Neural progenitor cell (in vitro differentiated cells): ENCODE measurements around the gene BDH1. TPM values are rescaled to one million over a fixed set of nuclear protein-coding genes. Genes with fewer than 3 reads are reported as not detected.

Experiments used
- DNase-seq: peaks from one replicate; pipeline ENCODE4 v3.0.0-alpha.2; 2016; ENCODE audit warnings: low spot score
- H2AFZ ChIP-seq: fragments of 200-600 bp; sonication (generic); replicated peaks from 2 replicates; pipeline ENCODE4 v1.6.1; 2016; ENCODE audit warnings: antibody characterized with exemption
- H3F3A ChIP-seq: fragments of 200-600 bp; sonication (generic); 2 replicates; pipeline ENCODE4 v1.6.1; 2016; ENCODE audit warnings: antibody characterized with exemption, low read depth
- H3K27ac ChIP-seq: fragments of 200-600 bp; sonication (generic); 2 replicates; pipeline ENCODE4 v1.5.1; 2016; ENCODE audit warnings: mild to moderate bottlenecking
- H3K27me3 ChIP-seq: fragments of 200-600 bp; sonication (generic); 2 replicates; pipeline ENCODE4 v1.6.1; 2016; ENCODE audit warnings: mild to moderate bottlenecking, moderate library complexity
- H3K36me3 ChIP-seq: fragments of 200-600 bp; sonication (generic); 2 replicates; pipeline ENCODE4 v1.5.1; 2016
- H3K4me1 ChIP-seq: fragments of 200-600 bp; sonication (generic); 2 replicates; pipeline ENCODE4 v1.6.1; 2016; ENCODE audit warnings: mixed run types
- H3K4me2 ChIP-seq: fragments of 200-600 bp; sonication (generic); 2 replicates; pipeline ENCODE4 v1.6.1; 2016
- H3K4me3 ChIP-seq: fragments of 200-600 bp; sonication (generic); 2 replicates; pipeline ENCODE4 v1.5.1; 2016
- H3K79me2 ChIP-seq: fragments of 200-600 bp; sonication (generic); 2 replicates; pipeline ENCODE4 v1.6.1; 2016; ENCODE audit warnings: low read depth
- H3K9ac ChIP-seq: fragments of 200-600 bp; sonication (generic); 2 replicates; pipeline ENCODE4 v1.6.1; 2016
- H3K9me3 ChIP-seq: fragments of 200-600 bp; sonication (generic); 2 replicates; pipeline ENCODE4 v1.5.1; 2016; ENCODE audit warnings: low read depth
- H4K20me1 ChIP-seq: fragments of 200-600 bp; sonication (generic); 2 replicates; pipeline ENCODE4 v1.6.1; 2016; ENCODE audit warnings: low read depth
- H3K27ac Mint-ChIP-seq: 3 replicates; pipeline ENCODE4 v1.8.0; 2021; ENCODE audit warnings: mixed read lengths
- H3K27me3 Mint-ChIP-seq: 2 replicates; pipeline ENCODE4 v1.8.0; 2022; ENCODE audit warnings: low read depth, mild to moderate bottlenecking, inconsistent platforms, moderate library complexity, mixed read lengths; ENCODE audit not compliant: insufficient read depth
- H3K36me3 Mint-ChIP-seq: 3 replicates; pipeline ENCODE4 v1.8.0; 2021; ENCODE audit warnings: mixed read lengths
- H3K4me1 Mint-ChIP-seq: 3 replicates; pipeline ENCODE4 v1.8.0; 2021; ENCODE audit warnings: mixed read lengths
- H3K4me3 Mint-ChIP-seq: 3 replicates; pipeline ENCODE4 v1.8.0; 2021; ENCODE audit warnings: mild to moderate bottlenecking, moderate library complexity, mixed read lengths
- H3K9me3 Mint-ChIP-seq: 3 replicates; pipeline ENCODE4 v1.8.0; 2020; ENCODE audit warnings: mixed read lengths
- CTCF ChIP-seq: fragments of 200-600 bp; sonication (generic); IDR thresholded peaks from 2 replicates; pipeline ENCODE4 v1.5.1; 2017; ENCODE audit warnings: antibody characterized with exemption, mild to moderate bottlenecking
- EZH2 ChIP-seq: fragments of 200-600 bp; sonication (generic); IDR thresholded peaks from 2 replicates; pipeline ENCODE4 v1.6.1; 2017; ENCODE audit warnings: antibody characterized with exemption, mild to moderate bottlenecking, moderate library complexity
- EZH2phosphoT487 ChIP-seq: fragments of 200-600 bp; sonication (generic); IDR thresholded peaks from 2 replicates; pipeline ENCODE4 v1.6.1; 2017; ENCODE audit warnings: antibody characterized with exemption
- total RNA-seq: library from RNA; depleted of rRNA; stranded (reverse); fragments of >200 nt; gene quantifications from 2 replicates; pipeline ENCODE4 v1.2.3, GENCODE V29; 2015; ENCODE audit warnings: low replicate concordance

The BDH1 gene
- total RNA-seq, 1 donor from 2014 or later: 19.4 TPM

DNA sequence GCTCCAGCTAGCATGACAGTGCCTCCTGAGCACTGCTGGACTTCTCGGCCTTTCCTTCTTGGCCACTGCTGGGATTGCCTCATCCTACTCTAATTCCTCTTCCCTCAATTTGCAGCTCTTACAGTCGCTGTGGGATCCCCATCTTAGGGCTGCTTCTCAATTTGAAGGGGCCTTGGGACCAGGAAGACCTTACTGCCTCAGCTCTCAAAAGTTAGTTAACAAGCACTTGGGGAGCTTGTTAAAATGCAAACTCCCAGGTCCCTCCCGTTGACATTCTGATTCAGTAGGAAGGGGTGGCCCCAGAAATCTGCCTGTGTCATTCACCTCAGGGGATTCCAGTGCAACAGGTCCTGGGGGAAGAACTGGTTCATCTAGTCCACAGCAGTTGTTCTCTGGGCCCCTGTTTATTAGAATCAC is 14.8 kb downstream of the BDH1 start:
- H3K4me1 ChIP-seq: peaks cover 4% of the 10 kb centered on the region
- H3K27me3 ChIP-seq: peaks cover 19% of the 10 kb centered on the region
- no peak overlapping the region for H3K4me3 ChIP-seq
- no peak for DNase-seq
- no peak overlapping the region for H2AFZ ChIP-seq
- TF ChIP-seq CTCF: no peak
- TF ChIP-seq EZH2phosphoT487: no peak
- no peak for TF ChIP-seq EZH2
- no peaks in the 10 kb centered on the region for H3K9me3 Mint-ChIP-seq
- H3K4me3 Mint-ChIP-seq: no peak overlapping the region
- H3K4me2 ChIP-seq: no peak overlapping the region
- peaks cover 13% of the 10 kb centered on the region for H3F3A ChIP-seq
- no peak overlapping the region for H3K9ac ChIP-seq
- H3K79me2 ChIP-seq: no peaks in the 10 kb centered on the region
- H4K20me1 ChIP-seq: peaks cover 5% of the 10 kb centered on the region
- H3K4me1 Mint-ChIP-seq: peaks cover 11% of the 10 kb centered on the region
- H3K27ac ChIP-seq: no peak overlapping the region
- H3K36me3 Mint-ChIP-seq: no peaks in the 10 kb centered on the region
- peaks cover 2% of the 10 kb centered on the region for H3K27me3 Mint-ChIP-seq
- no peaks in the 10 kb centered on the region for H3K9me3 ChIP-seq
- H3K36me3 ChIP-seq: no peaks in the 10 kb centered on the region
- H3K27ac Mint-ChIP-seq: no peak overlapping the region

DNA sequence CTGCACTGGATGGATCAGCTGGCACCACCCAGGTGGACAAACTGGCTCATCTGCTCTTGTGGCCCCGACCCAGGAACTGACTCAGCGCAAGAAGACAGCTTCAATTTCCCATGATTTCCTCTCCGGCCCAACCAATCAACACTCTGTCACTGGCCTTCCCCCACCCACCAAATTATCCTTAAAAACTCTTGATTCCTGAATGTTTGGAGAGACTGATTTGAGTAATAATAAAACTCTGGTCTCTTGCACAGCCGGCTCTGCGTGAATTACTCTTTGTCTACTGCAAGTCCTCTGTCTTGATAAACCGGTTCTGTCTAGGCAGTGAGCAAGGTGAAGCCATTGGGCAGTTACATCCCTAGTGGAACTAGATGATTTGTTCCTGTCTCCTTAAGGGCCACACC is 16.1 kb downstream of the BDH1 start:
- Histone ChIP-seq H3F3A (peaks cover 13% of the 10 kb centered on the region), H3K36me3 (no peaks in the 10 kb centered on the region), H3K4me3 (no peak overlapping the region), H3K9ac (no peak overlapping the region), H3K27me3 (peaks cover 19% of the 10 kb centered on the region), H3K27ac (no peak overlapping the region), H3K9me3 (no peaks in the 10 kb centered on the region), H3K4me2 (no peak overlapping the region), H2AFZ (no peak overlapping the region), H4K20me1 (peaks cover 5% of the 10 kb centered on the region), H3K79me2 (no peaks in the 10 kb centered on the region), H3K4me1 (peaks cover 4% of the 10 kb centered on the region)
- Mint-ChIP-seq H3K27me3 (peaks cover 2% of the 10 kb centered on the region), H3K27ac (no peak overlapping the region), H3K4me3 (no peak overlapping the region), H3K36me3 (no peaks in the 10 kb centered on the region), H3K9me3 (no peaks in the 10 kb centered on the region), H3K4me1 (peaks cover 11% of the 10 kb centered on the region)
- TF ChIP-seq EZH2phosphoT487 (no peak), EZH2 (no peak), CTCF (no peak)
- DNase-seq: no peak

DNA sequence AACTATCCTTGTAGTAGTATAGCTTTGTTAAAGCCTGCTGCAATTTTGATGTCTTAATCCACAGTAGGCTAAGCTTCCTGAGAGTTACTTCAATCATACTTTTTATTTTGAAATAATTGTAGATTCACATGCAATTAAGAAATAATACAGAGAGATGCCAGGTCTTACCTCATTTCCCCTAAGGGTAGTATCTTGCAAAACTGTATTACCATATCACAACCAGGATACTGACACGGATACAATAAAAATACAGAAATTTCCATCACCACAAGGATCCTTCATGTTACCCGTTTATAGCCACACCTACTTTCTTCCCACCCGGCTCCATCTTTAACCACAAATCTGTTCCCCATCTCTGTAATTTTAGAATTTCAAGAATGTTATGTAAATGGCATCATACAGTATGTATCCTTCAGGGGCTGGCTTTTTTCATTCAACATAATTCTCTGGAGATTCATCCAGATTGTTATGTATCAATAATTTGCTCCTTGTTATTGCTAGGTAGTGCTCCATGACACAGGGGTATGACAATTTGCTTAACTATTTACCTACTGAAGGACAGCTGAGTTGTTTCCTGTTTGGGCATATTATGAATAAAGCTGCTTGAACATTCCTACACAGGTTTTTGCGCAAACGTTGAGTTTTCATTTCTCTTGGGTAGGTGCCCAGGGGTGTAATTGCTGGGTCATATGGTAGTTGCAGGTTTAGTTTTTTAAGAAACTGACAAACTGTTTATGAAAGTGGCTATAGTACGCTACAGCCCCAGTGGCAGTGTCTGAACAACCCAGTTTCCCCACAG is 21.6 kb downstream of the BDH1 start:
- Histone ChIP-seq H3K27me3 (no peaks in the 10 kb centered on the region), H3K27ac (no peak overlapping the region), H3K4me3 (no peak overlapping the region), H4K20me1 (no peaks in the 10 kb centered on the region), H3K4me2 (no peak overlapping the region), H3K9ac (no peak overlapping the region), H3K36me3 (no peaks in the 10 kb centered on the region), H3K4me1 (no peaks in the 10 kb centered on the region), H3K79me2 (no peaks in the 10 kb centered on the region), H3K9me3 (no peaks in the 10 kb centered on the region), H3F3A (no peaks in the 10 kb centered on the region), H2AFZ (no peak overlapping the region)
- Mint-ChIP-seq H3K36me3 (no peaks in the 10 kb centered on the region), H3K9me3 (no peaks in the 10 kb centered on the region), H3K27me3 (no peaks in the 10 kb centered on the region), H3K4me1 (no peaks in the 10 kb centered on the region), H3K27ac (no peak overlapping the region), H3K4me3 (no peak overlapping the region)
- no peak for DNase-seq
- TF ChIP-seq EZH2phosphoT487 (no peak), EZH2 (no peak), CTCF (no peak)
